ENCODE results near the gene TRAF1. TPM values are rescaled to one million over a fixed set of nuclear protein-coding genes. Genes with fewer than 3 reads are reported as not detected.

The TRAF1 gene
- total RNA-seq, 1 experiment from 2014 or later, result 1.4 TPM

- Histone ChIP-seq H3K27me3 (ENCODE audit: insufficient read depth, low read length) (peaks cover 2% of the 10 kb centered on the region; the same call in 1 of the 2 replicates), H3K23ac (ENCODE audit: insufficient read length, low read depth, low read length) (no peak overlapping the region), H2BK12ac (ENCODE audit: insufficient read length, low read depth, low read length) (no peak overlapping the region), H2BK120ac (ENCODE audit: low read depth, low read length, poor library complexity, severe bottlenecking) (no peak overlapping the region), H3K79me1 (ENCODE audit: insufficient read depth, low read depth, low read length, poor library complexity, severe bottlenecking) (no peaks in the 10 kb centered on the region), H4K8ac (replicated peaks; ENCODE audit: insufficient read length, low read depth, low read length) (no peak overlapping the region), H2AFZ (ENCODE audit: low read length) (no peak overlapping the region), H4K91ac (ENCODE audit: insufficient read length, low read depth, low read length) (no peak overlapping the region), H3K4me2 (ENCODE audit: insufficient read depth, insufficient read length, low read length) (no peak overlapping the region), H3K18ac (ENCODE audit: insufficient read length, low read depth, low read length) (no peak overlapping the region), H2BK5ac (ENCODE audit: insufficient read length, low read length) (no peak overlapping the region), H3K9ac (ENCODE audit: extremely low read depth, insufficient read length, low read length) (no peak overlapping the region), H4K5ac (ENCODE audit: insufficient read length, low read depth, low read length) (no peak overlapping the region), H4K20me1 (ENCODE audit: control insufficient read depth, insufficient read depth, insufficient read length) (peaks cover 3% of the 10 kb centered on the region), H3K9me3 (ENCODE audit: control insufficient read depth, low read depth, low read length) (no peaks in the 10 kb centered on the region), H2BK20ac (ENCODE audit: low read depth, low read length, poor library complexity, severe bottlenecking) (no peak overlapping the region), H2AK5ac (ENCODE audit: insufficient read length, low read length) (no peak overlapping the region), H3K27ac (ENCODE audit: insufficient read length, low read depth, low read length) (no peak overlapping the region), H3K14ac (ENCODE audit: insufficient read depth, low read length) (no peak overlapping the region), H3K79me2 (ENCODE audit: insufficient read depth, low read length) (no peaks in the 10 kb centered on the region), H2BK15ac (ENCODE audit: low read depth, low read length) (no peak overlapping the region), H3T11ph (ENCODE audit: low read length) (no peak overlapping the region), H3K23me2 (ENCODE audit: insufficient read length, low read depth, low read length, poor library complexity, severe bottlenecking) (peaks cover 5% of the 10 kb centered on the region), H3K4me1 (ENCODE audit: insufficient read depth, low read length) (no peaks in the 10 kb centered on the region; the same call in 1 of the 2 replicates), H3K4ac (ENCODE audit: low read depth, low read length) (no peak overlapping the region), H3K56ac (ENCODE audit: insufficient read length, low read depth, low read length) (no peak overlapping the region)
- H3K9me3 Mint-ChIP-seq, result no peaks in the 10 kb centered on the region
- H3K4me1 Mint-ChIP-seq, result peaks cover 35 to 37% of the 10 kb centered on the region in 2 experiments
- TF ChIP-seq, protein P1, sequence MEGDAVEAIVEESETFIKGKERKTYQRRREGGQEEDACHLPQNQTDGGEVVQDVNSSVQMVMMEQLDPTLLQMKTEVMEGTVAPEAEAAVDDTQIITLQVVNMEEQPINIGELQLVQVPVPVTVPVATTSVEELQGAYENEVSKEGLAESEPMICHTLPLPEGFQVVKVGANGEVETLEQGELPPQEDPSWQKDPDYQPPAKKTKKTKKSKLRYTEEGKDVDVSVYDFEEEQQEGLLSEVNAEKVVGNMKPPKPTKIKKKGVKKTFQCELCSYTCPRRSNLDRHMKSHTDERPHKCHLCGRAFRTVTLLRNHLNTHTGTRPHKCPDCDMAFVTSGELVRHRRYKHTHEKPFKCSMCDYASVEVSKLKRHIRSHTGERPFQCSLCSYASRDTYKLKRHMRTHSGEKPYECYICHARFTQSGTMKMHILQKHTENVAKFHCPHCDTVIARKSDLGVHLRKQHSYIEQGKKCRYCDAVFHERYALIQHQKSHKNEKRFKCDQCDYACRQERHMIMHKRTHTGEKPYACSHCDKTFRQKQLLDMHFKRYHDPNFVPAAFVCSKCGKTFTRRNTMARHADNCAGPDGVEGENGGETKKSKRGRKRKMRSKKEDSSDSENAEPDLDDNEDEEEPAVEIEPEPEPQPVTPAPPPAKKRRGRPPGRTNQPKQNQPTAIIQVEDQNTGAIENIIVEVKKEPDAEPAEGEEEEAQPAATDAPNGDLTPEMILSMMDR (conservative IDR thresholded peaks at IDR 0.05), result no peak
- no CpG with 5 or more reads among the region's 6 CpGs for WGBS (ENCODE audit: extremely low coverage, insufficient read length, low lambda C conversion rate)
- H3K4me3 Mint-ChIP-seq, result no peak overlapping the region
- DNase-seq, result no peak
- no peak overlapping the region for H3K27ac Mint-ChIP-seq
- H3K27me3 Mint-ChIP-seq (ENCODE audit: low read depth), result peaks cover 8% of the 10 kb centered on the region
- H3K36me3 Mint-ChIP-seq (ENCODE audit: insufficient read depth in 1 of 3, low read depth in 3 of 3), result peaks cover 0 to 5% (median 4%) of the 10 kb centered on the region in 3 experiments; a peak in 3 of 7 replicates
Observed at GRCh38 chr9:120879446-120879845, 47.1 kb downstream of the TRAF1 start.
